HG03521 (cell line): ENCODE data around the gene STAT4.

Experiments
- ATAC-seq: cut with Tn5 transposase; IDR thresholded peaks from one replicate; pipeline ENCODE4 v1.9.1; 2021; ENCODE audit warnings: mild to moderate bottlenecking, moderate library complexity; ENCODE audit not compliant: unreplicated experiment

The STAT4 gene

GRCh38 chr2:191150600-191151330 is at the start of gene STAT4:
TSS of gene STAT4 (minus strand) at chr2:191150994. CDS start at chr2:191148203, 2,791 bp downstream.
- peak; percentile 93 for ATAC-seq

GRCh38 chr2:191199929-191200512 is 49.2 kb upstream of the STAT4 start:
- no peak for ATAC-seq

- ATAC-seq = no peak
These were observed 47.5 kb upstream of the STAT4 start for GRCh38 chr2:191198271-191198670.

GRCh38 chr2:191197096-191197495 is 46.3 kb upstream of the STAT4 start:
- ATAC-seq = no peak

GRCh38 chr2:191195021-191195420 is 44.2 kb upstream of the STAT4 start:
- no peak for ATAC-seq

GRCh38 chr2:191190861-191191552 is 40.2 kb upstream of the STAT4 start:
- no peak for ATAC-seq

GRCh38 chr2:191190435-191190834 is 39.6 kb upstream of the STAT4 start:
- ATAC-seq = no peak

GRCh38 chr2:191189112-191189635 is 38.4 kb upstream of the STAT4 start:
- ATAC-seq = no peak

- no peak for ATAC-seq
These were observed 37.8 kb upstream of the STAT4 start for GRCh38 chr2:191188550-191189093.

GRCh38 chr2:191187105-191187829 is 36.5 kb upstream of the STAT4 start:
- no peak for ATAC-seq

GRCh38 chr2:191184457-191184856 is 33.7 kb upstream of the STAT4 start:
- ATAC-seq = no peak

GRCh38 chr2:191183516-191183915 is 32.7 kb upstream of the STAT4 start:
- ATAC-seq = no peak

- no peak for ATAC-seq
These were observed 32.3 kb upstream of the STAT4 start for GRCh38 chr2:191183081-191183480.

GRCh38 chr2:191180713-191181112 is 29.9 kb upstream of the STAT4 start:
- no peak for ATAC-seq

- ATAC-seq = no peak
These were observed 29.5 kb upstream of the STAT4 start for GRCh38 chr2:191180276-191180675.

- ATAC-seq = no peak
These were observed 28.2 kb upstream of the STAT4 start for GRCh38 chr2:191178806-191179514.

GRCh38 chr2:191177751-191178736 is 27.2 kb upstream of the STAT4 start:
- ATAC-seq = no peak

GRCh38 chr2:191176801-191177438 is 26.1 kb upstream of the STAT4 start:
- peak; percentile 20 for ATAC-seq

- peak; percentile 46 for ATAC-seq
These were observed 25.5 kb upstream of the STAT4 start for GRCh38 chr2:191176305-191176704.
